WI38 (cell line): Measurements from ENCODE around the gene CTIF.
"Not testable (repeated sequence)": the region's sequence is repeated elsewhere in the genome, so short reads cannot be mapped to it uniquely, and the experiment has no call there.

Source experiments
- H3K4me3 ChIP-seq: 2 replicates; pipeline ENCODE4 v1.5.1; 2011; ENCODE audit warnings: low read depth, mild to moderate bottlenecking, control low read depth, low read length
- CTCF ChIP-seq: IDR thresholded peaks from 2 replicates; pipeline ENCODE4 v1.5.1; 2012; ENCODE audit warnings: low read depth, mild to moderate bottlenecking, control low read depth, low read length

CTIF gene

GRCh38 chr18:48806551-48807261 lies 267.9 kb downstream of the CTIF start:
- no peak for TF ChIP-seq CTCF
- H3K4me3 ChIP-seq = no peak overlapping the region

- TF ChIP-seq CTCF = no peak
- no peak overlapping the region for H3K4me3 ChIP-seq
These were observed 269.6 kb downstream of the CTIF start for GRCh38 chr18:48808476-48808875.

GRCh38 chr18:48809365-48809764 lies 270.5 kb downstream of the CTIF start:
- no peak overlapping the region for H3K4me3 ChIP-seq
- no peak for TF ChIP-seq CTCF

- no peak overlapping the region for H3K4me3 ChIP-seq
- no peak for TF ChIP-seq CTCF
These were observed 272.0 kb downstream of the CTIF start for GRCh38 chr18:48810805-48811204.

- TF ChIP-seq CTCF = no peak
- H3K4me3 ChIP-seq = no peak overlapping the region
These were observed 272.6 kb downstream of the CTIF start for GRCh38 chr18:48811401-48811800.

GRCh38 chr18:48811977-48812451 lies 273.2 kb downstream of the CTIF start:
- not testable (repeated sequence) for H3K4me3 ChIP-seq

- no peak for TF ChIP-seq CTCF
These were observed 274.5 kb downstream of the CTIF start for GRCh38 chr18:48813321-48813720.

More at GRCh38 chr18:48813321-48813720, 274.5 kb downstream of the CTIF start:
- H3K4me3 ChIP-seq = no peak overlapping the region
